Esophagus muscularis mucosa (tissue), 4 donors: ENCODE data around the gene TMEM51. TPM values are rescaled to one million over a fixed set of nuclear protein-coding genes. Genes with fewer than 3 reads are reported as not detected.

Experiments used
- DNase-seq: peaks from one replicate; pipeline ENCODE4 v3.0.0-alpha.2; 2017; ENCODE audit errors: extremely low spot score
- H3K27ac ChIP-seq, 4 donors: fragments of 200-600 bp; sonication (generic); replicated peaks in 1 of 4; 1 replicate in 3 of 4; 2 replicates in 1 of 4; pipeline ENCODE4 v1.5.1; 2016 to 2019; ENCODE audit warnings: mild to moderate bottlenecking in 1 of 4
- H3K27me3 ChIP-seq, 4 donors: fragments of 200-600 bp; sonication (generic); one replicate each; pipeline versions ENCODE4 v1.5.1 to v1.6.0; 2016 to 2019
- H3K36me3 ChIP-seq, 4 donors: fragments of 200-600 bp; sonication (generic); one replicate each; pipeline ENCODE4 v1.5.1; 2016 to 2019
- H3K4me1 ChIP-seq, 4 donors: fragments of 200-600 bp; sonication (generic); one replicate each; pipeline ENCODE4 v1.5.1; 2016 to 2019
- H3K4me3 ChIP-seq, 4 donors: fragments of 200-600 bp; sonication (generic); 1 replicate in 2 of 4; 2 replicates in 2 of 4; pipeline ENCODE4 v1.5.1; 2016 to 2019; ENCODE audit warnings: mild to moderate bottlenecking in 4 of 4, moderate library complexity in 1 of 4
- H3K9me3 ChIP-seq, 4 donors: fragments of 200-600 bp; sonication (generic); 1 replicate in 3 of 4; 2 replicates in 1 of 4; pipeline ENCODE4 v1.5.1; 2016 to 2019
- CTCF ChIP-seq, 3 experiments: fragments of 200-600 bp in 2 of 3; fragments of 450-650 bp in 1 of 3; sonication (generic) in 2 of 3; IDR thresholded peaks; one replicate each; pipeline ENCODE4 v1.5.1; 2017 to 2019; ENCODE audit warnings: antibody characterized with exemption in 3 of 3, mild to moderate bottlenecking in 2 of 3, moderate library complexity in 1 of 3
- EP300 ChIP-seq: sonication (generic); formaldehyde crosslinking; IDR thresholded peaks from one replicate; pipeline ENCODE4 v1.6.1; 2017; ENCODE audit warnings: antibody characterized with exemption
- POLR2A ChIP-seq: fragments of 450-650 bp; IDR thresholded peaks from one replicate; pipeline ENCODE4 v1.6.1; 2017; ENCODE audit warnings: antibody characterized with exemption, moderate library complexity, mild to moderate bottlenecking, low read depth
- POLR2AphosphoS5 ChIP-seq, 2 donors: sonication (generic); formaldehyde crosslinking; IDR thresholded peaks; one replicate each; pipeline ENCODE4 v1.6.1; 2017; ENCODE audit warnings: antibody characterized with exemption in 2 of 2
- WGBS: methylation state at CpG from one replicate; pipeline ENCODE4 v1.1.5; 2018; 5-methylcytosine and 5-hydroxymethylcytosine counted together
- intact Hi-C: fragments of 100-400 bp; cut with DNase I; formaldehyde crosslinking; loops from one replicate; pipeline ENCODE4 v1.15.1; 2023
- total RNA-seq, 4 donors: library from RNA; depleted of rRNA; stranded (reverse); fragments of >200 nt; gene quantifications; one replicate each; pipeline versions ENCODE4 v1.1.0 to v1.2.1, GENCODE V29; 2016

Gene TMEM51
- total RNA-seq, 4 donors from 2014 or later: 8.6 to 17.2 (median 11.4) TPM

DNA sequence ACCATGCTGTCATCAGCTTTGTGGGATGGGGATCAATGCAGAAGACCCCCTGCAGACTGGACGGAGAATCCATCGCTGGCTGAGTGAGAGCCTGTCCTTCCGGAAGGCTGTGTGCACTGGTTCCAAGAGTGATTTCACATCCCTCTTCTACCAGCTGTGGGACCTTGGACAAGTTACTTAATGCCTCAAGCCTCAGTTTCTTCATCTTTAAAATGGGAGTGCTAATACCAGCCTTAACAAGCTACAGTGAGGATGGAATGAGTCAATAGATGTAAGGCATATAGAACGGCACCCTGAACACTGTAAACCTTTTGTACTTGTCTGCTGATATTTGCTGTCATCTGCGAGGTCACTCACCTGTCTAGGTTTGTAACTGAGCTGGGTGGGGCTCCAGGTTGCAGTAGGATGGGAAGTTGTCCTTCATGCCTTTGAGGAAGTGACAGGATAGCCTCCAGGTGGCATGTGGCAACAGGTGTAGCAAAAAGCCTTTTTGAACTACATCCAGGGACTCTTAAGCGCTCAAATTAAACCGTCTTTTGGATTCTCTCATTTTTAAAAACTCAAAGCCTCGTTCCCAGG is 27.5 kb downstream of the TMEM51 start:
- no peak overlapping the region for H3K4me3 ChIP-seq
- H3K4me1 ChIP-seq: peaks cover 0 to 30% (median 16%) of the 10 kb centered on the region in 4 donors
- intact Hi-C loops: no loop called here
- no peak for DNase-seq
- TF ChIP-seq EP300 (no peak), POLR2AphosphoS5 (IDR thresholded peaks at IDR 0.05) (no peak), POLR2A (no peak), CTCF (IDR thresholded peaks at IDR 0.05) (no peak)
- no peaks in the 10 kb centered on the region for H3K27me3 ChIP-seq
- no peak overlapping the region for H3K27ac ChIP-seq
- H3K9me3 ChIP-seq: no peaks in the 10 kb centered on the region
- no peaks in the 10 kb centered on the region for H3K36me3 ChIP-seq
- 94% methylated on average over 8 of the region's 8 CpGs for WGBS

- 90% methylated on average over 10 of the region's 10 CpGs for WGBS
- H3K4me3 ChIP-seq: no peak overlapping the region
- no peaks in the 10 kb centered on the region for H3K9me3 ChIP-seq
- H3K4me1 ChIP-seq: peaks cover 0 to 32% (median 17%) of the 10 kb centered on the region in 4 donors
- no peak for DNase-seq
- intact Hi-C loops: no loop called here
- no peaks in the 10 kb centered on the region for H3K36me3 ChIP-seq
- TF ChIP-seq EP300 (no peak), CTCF (IDR thresholded peaks at IDR 0.05) (no peak), POLR2AphosphoS5 (IDR thresholded peaks at IDR 0.05) (no peak), POLR2A (no peak)
- H3K27ac ChIP-seq: no peak overlapping the region
- no peaks in the 10 kb centered on the region for H3K27me3 ChIP-seq
These were observed 28.0 kb downstream of the TMEM51 start for GRCh38 chr1:15181564-15181963.

GRCh38 chr1:15184436-15185241 is 31.1 kb downstream of the TMEM51 start:
- H3K27ac ChIP-seq: no peak overlapping the region
- H3K36me3 ChIP-seq: no peaks in the 10 kb centered on the region
- no peak for DNase-seq
- no peak for TF ChIP-seq CTCF (IDR thresholded peaks at IDR 0.05)
- no peaks in the 10 kb centered on the region for H3K27me3 ChIP-seq
- H3K9me3 ChIP-seq: no peaks in the 10 kb centered on the region
- H3K4me3 ChIP-seq: no peak overlapping the region
- intact Hi-C loops: no loop called here
- 94% methylated on average over 8 of the region's 8 CpGs for WGBS
- H3K4me1 ChIP-seq: peaks cover 5 to 29% (median 15%) of the 10 kb centered on the region in 4 donors

GRCh38 chr1:15185617-15186016 is 32.1 kb downstream of the TMEM51 start:
- Histone ChIP-seq H3K9me3 (no peaks in the 10 kb centered on the region), H3K4me3 (no peak overlapping the region), H3K36me3 (no peaks in the 10 kb centered on the region), H3K4me1 (peaks cover 5 to 27% (median 15%) of the 10 kb centered on the region in 4 donors), H3K27me3 (no peaks in the 10 kb centered on the region), H3K27ac (no peak overlapping the region)
- 80% methylated on average over 2 of the region's 3 CpGs for WGBS
- no peak for DNase-seq
- TF ChIP-seq POLR2AphosphoS5 (IDR thresholded peaks at IDR 0.05) (no peak), POLR2A (no peak), CTCF (IDR thresholded peaks at IDR 0.05) (no peak), EP300 (no peak)
- intact Hi-C loops: no loop called here
